GM21515 (cell line): Measurements from ENCODE around the gene FER.
"Not testable (repeated sequence)": the region's sequence is repeated elsewhere in the genome, so short reads cannot be mapped to it uniquely, and the experiment has no call there.

Experiments
- ATAC-seq: cut with Tn5 transposase; IDR thresholded peaks from one replicate; pipeline ENCODE4 v1.9.1; 2021; ENCODE audit not compliant: unreplicated experiment

FER gene

DNA sequence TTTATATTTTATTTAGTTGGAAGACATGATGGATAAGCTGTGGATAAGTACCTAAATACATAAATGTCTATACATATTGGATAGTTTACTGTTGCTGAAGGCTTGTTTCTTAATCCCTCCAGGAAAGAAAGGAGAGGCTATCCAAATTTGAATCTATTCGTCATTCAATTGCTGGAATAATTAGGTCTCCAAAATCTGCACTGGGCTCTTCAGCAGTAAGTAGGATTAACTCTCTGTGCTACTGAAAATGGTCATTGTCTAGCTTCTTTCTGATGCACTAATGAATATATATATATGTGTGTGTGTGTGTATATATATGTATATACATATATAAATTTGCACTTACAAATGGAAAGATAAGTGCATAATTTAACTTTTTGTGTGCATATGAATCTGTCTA lies 198.3 kb downstream of the FER start:
- no peak for ATAC-seq

GRCh38 chr5:108947164-108947563 lies 199.5 kb downstream of the FER start:
- no peak for ATAC-seq

DNA sequence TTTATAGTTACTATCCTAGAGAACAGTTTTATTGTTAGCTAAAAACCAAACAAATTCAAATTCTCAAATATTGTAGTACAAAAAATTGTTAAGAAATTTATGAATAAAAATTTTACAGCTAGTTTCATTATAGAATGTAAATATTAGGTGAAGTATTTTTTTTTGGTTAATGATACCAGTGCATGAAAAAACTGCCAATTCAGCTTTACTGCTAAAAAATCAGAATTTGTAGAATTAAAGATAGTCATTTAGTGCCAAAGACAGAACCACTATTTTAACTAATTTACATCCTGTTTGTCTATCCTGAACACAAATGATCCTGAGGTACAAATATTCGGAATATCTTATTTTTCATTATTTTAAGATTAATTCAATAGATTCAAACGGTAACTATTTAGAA lies 202.6 kb downstream of the FER start:
- no peak for ATAC-seq

- no peak for ATAC-seq
These were observed 206.2 kb downstream of the FER start for GRCh38 chr5:108953940-108954339.

- ATAC-seq: no peak
These were observed 209.6 kb downstream of the FER start for GRCh38 chr5:108957333-108957732.

DNA sequence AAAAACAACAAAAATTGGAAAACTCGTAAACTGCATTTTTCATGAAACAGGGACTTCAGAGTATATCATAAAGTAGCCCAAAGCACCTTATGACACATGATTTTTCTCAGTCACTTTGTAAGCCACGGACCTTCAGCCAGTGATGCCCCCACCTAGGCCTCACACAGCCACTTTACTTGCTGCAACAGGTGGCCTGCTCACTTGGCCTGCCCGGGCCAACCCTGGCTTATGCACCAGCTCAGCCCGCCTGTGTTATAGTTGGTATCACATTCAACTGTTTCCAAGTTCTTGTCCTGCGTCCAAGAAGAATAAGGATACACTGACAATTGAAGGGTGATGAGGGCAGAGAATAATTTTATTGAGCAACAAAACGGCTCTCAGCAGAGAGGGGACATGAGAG lies 219.2 kb downstream of the FER start:
- no peak for ATAC-seq

DNA sequence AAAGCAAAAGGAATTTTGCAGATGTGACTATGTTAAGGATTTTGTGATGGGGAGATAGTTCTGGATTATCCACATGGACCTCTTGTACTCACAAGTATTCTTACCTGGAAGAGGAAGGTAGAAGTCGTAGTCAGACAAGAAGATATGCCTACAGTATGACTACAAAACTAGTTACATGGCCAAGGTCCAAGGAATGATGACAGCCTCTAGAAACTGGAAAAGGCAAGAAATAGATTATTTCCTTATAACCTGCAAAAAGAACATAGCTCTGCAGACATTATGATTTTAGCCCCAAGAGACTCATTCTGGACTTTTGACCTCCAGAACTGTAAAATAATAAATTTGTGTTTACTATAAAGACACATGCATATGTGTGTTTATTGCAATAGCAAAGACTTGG lies 226.9 kb downstream of the FER start:
- ATAC-seq: no peak

DNA sequence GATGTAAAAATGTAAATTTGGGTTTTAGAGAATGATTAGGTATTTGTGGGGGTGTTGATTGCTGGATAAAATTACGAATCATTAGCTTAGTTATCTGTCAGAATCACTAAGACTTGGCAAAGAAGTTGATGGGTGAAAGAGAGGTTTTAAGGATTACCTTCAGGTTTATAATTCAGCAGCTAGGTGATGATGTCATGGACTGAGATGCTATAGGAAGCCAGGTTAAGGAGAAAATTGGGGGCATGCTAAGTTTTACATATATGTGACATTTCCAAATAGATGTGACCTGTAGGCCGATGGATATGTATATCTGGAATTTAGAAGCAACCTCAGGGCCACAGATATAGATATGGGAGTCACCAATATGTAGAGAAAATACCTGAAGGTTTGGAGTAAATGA lies 228.0 kb downstream of the FER start:
- no peak for ATAC-seq

- no peak for ATAC-seq
These were observed 235.9 kb downstream of the FER start for GRCh38 chr5:108983461-108984092.

DNA sequence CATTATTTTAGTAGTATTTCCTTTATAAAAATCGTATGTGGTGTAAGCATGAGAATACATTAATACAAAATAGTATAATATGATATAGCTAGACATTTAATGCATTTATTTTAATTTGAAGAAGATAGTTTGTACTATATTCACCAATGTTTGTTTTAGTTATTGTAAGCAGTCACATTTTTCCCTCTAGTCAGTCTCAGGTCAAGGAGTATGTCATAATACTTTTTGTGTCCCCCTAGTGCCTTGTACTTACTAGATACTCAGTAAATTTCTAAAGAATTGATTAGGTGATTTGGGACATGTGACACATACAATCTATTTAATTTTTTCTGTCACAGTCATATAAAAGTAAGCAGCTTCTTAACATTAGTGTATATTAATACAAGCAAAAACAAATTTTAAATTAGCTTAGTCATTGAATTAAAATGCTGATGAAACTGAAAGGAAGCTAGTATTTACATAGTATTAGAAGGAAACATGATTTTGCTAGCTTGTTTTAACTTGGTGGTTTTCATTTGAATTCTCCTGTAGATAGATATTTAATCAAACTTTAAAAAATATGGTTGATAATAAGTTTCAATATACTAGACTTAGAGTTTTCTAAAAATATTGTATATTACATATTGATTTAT lies 242.2 kb downstream of the FER start:
- ATAC-seq: no peak

DNA sequence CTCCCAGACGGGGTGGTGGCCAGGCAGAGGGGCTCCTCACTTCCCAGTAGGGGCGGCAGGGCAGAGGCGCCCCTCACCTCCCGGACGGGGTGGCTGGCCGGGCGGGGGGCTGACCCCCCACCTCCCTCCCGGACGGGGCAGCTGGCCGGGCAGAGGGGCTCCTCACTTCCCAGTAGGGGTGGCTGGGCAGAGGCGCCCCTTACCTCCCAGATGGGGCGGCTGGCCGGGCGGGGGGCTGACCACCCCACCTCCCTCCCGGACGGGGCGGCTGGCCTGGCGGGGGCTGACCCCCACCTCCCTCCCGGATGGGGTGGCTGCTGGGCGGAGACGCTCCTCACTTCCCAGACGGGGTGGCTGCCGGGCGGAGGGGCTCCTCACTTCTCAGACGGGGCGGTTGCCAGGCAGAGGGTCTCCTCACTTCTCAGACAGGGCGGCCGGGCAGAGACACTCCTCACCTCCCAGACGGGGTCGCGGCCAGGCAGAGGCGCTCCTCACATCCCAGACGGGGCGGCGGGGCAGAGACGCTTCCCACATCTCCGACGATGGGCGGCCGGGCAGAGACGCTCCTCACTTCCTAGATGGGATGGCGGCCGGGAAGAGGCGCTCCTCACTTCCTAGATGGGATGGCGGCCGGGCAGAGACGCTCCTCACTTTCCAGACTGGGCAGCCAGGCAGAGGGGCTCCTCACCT lies 244.8 kb downstream of the FER start:
- not testable (repeated sequence) for ATAC-seq

DNA sequence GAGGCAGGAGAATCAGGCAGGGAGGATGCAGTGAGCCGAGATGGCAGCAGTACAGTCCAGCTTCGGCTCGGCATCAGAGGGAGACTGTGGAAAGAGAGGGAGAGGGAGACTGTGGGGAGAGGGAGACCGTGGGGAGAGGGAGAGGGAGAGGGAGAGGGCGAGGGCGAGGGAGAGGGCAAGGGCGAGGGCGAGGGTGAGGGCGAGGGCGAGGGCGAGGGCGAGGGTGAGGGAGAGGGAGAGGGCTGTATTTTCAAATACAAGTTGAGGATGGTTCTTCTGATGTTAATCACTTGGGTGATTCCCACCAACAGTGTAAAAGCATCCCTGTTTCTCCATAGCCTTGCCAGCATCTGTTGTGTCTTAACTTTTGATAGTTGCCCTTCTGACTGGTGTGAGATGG lies 245.7 kb downstream of the FER start:
- ATAC-seq: not testable (repeated sequence)

- no peak for ATAC-seq
These were observed 250.0 kb downstream of the FER start for GRCh38 chr5:108997720-108998119.

GRCh38 chr5:108998216-108998615 lies 250.5 kb downstream of the FER start:
- ATAC-seq: no peak

DNA sequence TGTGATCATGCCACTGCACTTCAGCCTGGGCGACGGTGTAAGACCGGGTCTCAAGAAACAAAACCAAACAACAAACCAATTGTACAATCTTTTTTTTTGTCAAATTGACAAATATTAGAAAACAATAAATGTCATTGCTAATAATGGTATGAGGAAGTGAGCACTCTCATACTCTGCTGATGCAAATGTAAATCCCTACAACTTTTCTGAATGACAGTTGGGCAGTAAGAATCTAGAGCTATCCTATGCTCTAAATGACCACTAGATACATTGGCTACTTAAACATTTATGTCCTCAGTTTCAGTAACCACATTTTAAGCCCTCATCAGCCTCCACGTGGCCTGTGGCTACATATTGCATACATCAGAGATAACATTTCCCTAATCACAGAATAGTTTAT lies 256.2 kb downstream of the FER start:
- ATAC-seq: no peak

- no peak for ATAC-seq
These were observed 257.8 kb downstream of the FER start for GRCh38 chr5:109005297-109006009.

DNA sequence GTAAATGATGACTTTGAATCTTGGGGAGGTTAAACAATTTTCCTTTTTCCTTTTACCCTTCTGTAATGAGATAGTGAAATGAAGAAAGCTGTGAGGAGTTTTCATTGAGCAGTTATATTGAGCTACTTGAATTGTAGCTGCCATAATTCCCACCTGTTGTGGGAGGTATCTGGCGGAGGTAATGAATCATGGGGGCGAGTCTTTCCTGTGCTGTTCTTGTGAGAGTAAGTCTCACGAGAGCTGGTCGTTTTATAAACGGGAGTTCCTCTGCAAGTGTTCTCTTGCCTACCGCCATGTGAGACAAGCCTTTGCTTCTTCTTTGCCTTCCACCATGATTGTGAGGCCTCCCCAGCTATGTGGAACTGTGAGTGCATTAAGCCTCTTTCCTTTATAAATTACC lies 258.4 kb downstream of the FER start:
- ATAC-seq: no peak

DNA sequence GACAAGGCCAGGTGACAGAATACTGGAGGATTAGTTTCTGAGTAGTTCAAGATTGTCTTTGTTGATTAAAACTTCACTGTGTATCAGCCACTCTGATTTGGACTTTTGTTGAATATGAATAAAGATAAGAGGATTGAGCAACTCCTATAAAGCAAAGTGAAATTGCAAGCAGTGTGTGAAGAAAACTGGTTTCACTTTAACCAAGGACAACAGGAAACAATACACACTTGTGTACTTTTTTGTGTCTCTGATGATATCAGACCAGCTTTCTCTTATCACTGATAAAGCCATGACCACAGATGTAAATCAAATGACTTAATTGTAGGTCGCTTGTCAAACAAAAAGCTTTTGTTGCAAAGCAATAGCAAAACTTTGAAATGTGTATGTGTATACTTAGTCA lies 268.6 kb downstream of the FER start:
- peak; percentile 55 for ATAC-seq

GRCh38 chr5:109022056-109022455 lies 274.4 kb downstream of the FER start:
- no peak for ATAC-seq

DNA sequence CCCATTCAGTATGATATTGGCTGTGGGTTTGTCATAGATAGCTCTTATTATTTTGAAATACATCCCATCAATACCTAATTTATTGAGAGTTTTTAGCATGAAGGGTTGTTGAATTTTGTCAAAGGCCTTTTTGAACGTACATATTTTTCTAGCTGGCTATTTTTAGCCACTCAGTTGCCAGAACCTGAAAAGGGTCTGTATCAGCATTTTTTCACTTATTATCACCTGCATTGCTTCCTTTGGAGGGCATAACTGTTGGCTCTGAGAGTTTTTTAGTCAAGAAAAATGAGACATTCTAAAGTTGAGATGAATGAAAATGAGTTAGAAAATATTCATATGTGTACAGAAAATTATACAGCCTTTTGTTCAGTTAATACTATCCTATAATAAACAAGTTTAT lies 278.0 kb downstream of the FER start:
- ATAC-seq: not testable (repeated sequence)

DNA sequence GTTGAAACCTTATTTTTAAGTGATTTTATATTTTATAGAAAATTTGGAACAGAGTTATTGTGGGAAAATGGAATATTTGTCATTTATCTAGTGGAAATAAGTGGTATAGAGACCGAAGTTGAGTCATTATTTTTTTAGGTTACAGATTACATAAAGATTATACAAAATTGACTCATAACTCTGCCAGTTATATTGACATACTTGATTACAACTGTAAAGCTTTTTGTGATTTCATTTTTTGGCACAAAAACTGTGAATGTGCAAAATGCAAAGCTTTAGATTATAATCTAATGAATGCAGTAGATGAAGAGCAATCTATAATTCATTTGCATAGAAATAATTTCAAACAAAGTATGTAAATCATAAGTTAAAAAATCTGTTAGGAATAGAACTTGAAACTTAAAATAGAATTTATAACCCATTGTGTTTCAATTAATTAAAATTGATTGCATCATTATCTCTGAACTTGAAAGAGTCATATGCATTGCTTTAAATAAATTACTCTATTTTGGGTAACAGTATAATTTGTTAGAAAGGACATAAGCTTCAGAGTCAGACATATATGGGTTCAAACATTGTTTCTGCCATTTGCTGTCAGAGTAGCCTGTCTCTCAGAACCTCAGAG lies 280.4 kb downstream of the FER start:
- peak; percentile 15 for ATAC-seq
